Limb (tissue), 2 donors: ENCODE measurements around the gene PLEKHM3.
"Not testable (repeated sequence)": the region's sequence is repeated elsewhere in the genome, so short reads cannot be mapped to it uniquely, and the experiment has no call there.

Experiments
- DNase-seq, 2 donors: peaks; one replicate each; pipeline ENCODE4 v3.0.0-alpha.2; 2016; ENCODE audit errors: extremely low spot score in 2 of 2

Gene PLEKHM3

GRCh38 chr2:207951734-207952470 is 73.4 kb downstream of the PLEKHM3 start:
- DNase-seq = no peak

- DNase-seq = no peak
These were observed 74.6 kb downstream of the PLEKHM3 start for GRCh38 chr2:207950761-207951114.

- no peak for DNase-seq
These were observed 75.1 kb downstream of the PLEKHM3 start for GRCh38 chr2:207950063-207950760.

GRCh38 chr2:207949245-207949644 is 76.1 kb downstream of the PLEKHM3 start:
- DNase-seq = not testable (repeated sequence)

GRCh38 chr2:207944979-207945600 is 80.2 kb downstream of the PLEKHM3 start:
- DNase-seq = no peak

GRCh38 chr2:207944334-207944733 is 81.0 kb downstream of the PLEKHM3 start:
- no peak for DNase-seq

- DNase-seq = no peak
These were observed 85.8 kb downstream of the PLEKHM3 start for GRCh38 chr2:207939342-207940108.

- DNase-seq = no peak
These were observed 86.4 kb downstream of the PLEKHM3 start for GRCh38 chr2:207938886-207939285.

GRCh38 chr2:207938415-207938814 is 86.9 kb downstream of the PLEKHM3 start:
- DNase-seq = no peak

GRCh38 chr2:207937823-207938222 is 87.5 kb downstream of the PLEKHM3 start:
- no peak for DNase-seq

- DNase-seq = no peak
These were observed 88.1 kb downstream of the PLEKHM3 start for GRCh38 chr2:207937253-207937652.

GRCh38 chr2:207936380-207936779 is 88.9 kb downstream of the PLEKHM3 start:
- DNase-seq = no peak

- DNase-seq = no peak
These were observed 89.3 kb downstream of the PLEKHM3 start for GRCh38 chr2:207935991-207936370.

- no peak for DNase-seq
These were observed 90.0 kb downstream of the PLEKHM3 start for GRCh38 chr2:207935121-207935990.

GRCh38 chr2:207934720-207935119 is 90.6 kb downstream of the PLEKHM3 start:
- DNase-seq = no peak

GRCh38 chr2:207933396-207934065 is 91.8 kb downstream of the PLEKHM3 start:
- no peak for DNase-seq

GRCh38 chr2:207932106-207932505 is 93.2 kb downstream of the PLEKHM3 start:
- DNase-seq = no peak

- peak in 1 of 2 donors; percentile 39 for DNase-seq
These were observed 94.6 kb downstream of the PLEKHM3 start for GRCh38 chr2:207930747-207931146.

- no peak for DNase-seq
These were observed 95.4 kb downstream of the PLEKHM3 start for GRCh38 chr2:207929923-207930322.

- DNase-seq = no peak
These were observed 97.2 kb downstream of the PLEKHM3 start for GRCh38 chr2:207928079-207928478.

GRCh38 chr2:207926989-207927300 is 98.4 kb downstream of the PLEKHM3 start:
- no peak for DNase-seq
